NK-92 (cell line): ENCODE data around the gene MAGED4.
"Not testable (repeated sequence)": the region's sequence is repeated elsewhere in the genome, so short reads cannot be mapped to it uniquely, and the experiment has no call there.

Experiments used
- DNase-seq: peaks from one replicate; lab custom pipeline; 2025; ENCODE audit not compliant: unreplicated experiment; lab: John Stamatoyannopoulos, UW

MAGED4 gene

GRCh38 chrX:52184440-52185077 lies at the start of gene MAGED4:
MAGED4 (plus strand) TSS chrX:52184888; CDS start chrX:52185923, 1,035 bp downstream.
- not testable (repeated sequence) for DNase-seq

GRCh38 chrX:52138830-52139544 lies 45.7 kb upstream of the MAGED4 start:
- no peak for DNase-seq

GRCh38 chrX:52139545-52139895 lies 45.2 kb upstream of the MAGED4 start:
- no peak for DNase-seq

- no peak for DNase-seq
Measured at GRCh38 chrX:52140020-52140419, 44.7 kb upstream of the MAGED4 start.

GRCh38 chrX:52150667-52151066 lies 34.0 kb upstream of the MAGED4 start:
- DNase-seq: not testable (repeated sequence)

GRCh38 chrX:52160140-52160539 lies 24.5 kb upstream of the MAGED4 start:
- not testable (repeated sequence) for DNase-seq

GRCh38 chrX:52166840-52167239 lies 17.8 kb upstream of the MAGED4 start:
- DNase-seq: no peak

GRCh38 chrX:52171055-52171454 lies 13.6 kb upstream of the MAGED4 start:
- not testable (repeated sequence) for DNase-seq

- DNase-seq: not testable (repeated sequence)
Measured at GRCh38 chrX:52185078-52185453, 378 bp downstream of the MAGED4 start.

- DNase-seq: not testable (repeated sequence)
Measured at GRCh38 chrX:52211405-52211804, 26.7 kb downstream of the MAGED4 start.

GRCh38 chrX:52213276-52213675 lies 28.6 kb downstream of the MAGED4 start:
- no peak for DNase-seq

- DNase-seq: no peak
Measured at GRCh38 chrX:52216541-52216940, 31.9 kb downstream of the MAGED4 start.

- DNase-seq: no peak
Measured at GRCh38 chrX:52217494-52218160, 32.9 kb downstream of the MAGED4 start.

- no peak for DNase-seq
Measured at GRCh38 chrX:52220936-52221335, 36.2 kb downstream of the MAGED4 start.
